T-helper 22 cell (primary cell): ENCODE results near the gene RIBC1.
A peak's percentile ranks its signal among the peaks of the same experiment; 100 is the strongest.
"Not testable (repeated sequence)": the region's sequence is repeated elsewhere in the genome, so short reads cannot be mapped to it uniquely, and the experiment has no call there.

Experiments
- DNase-seq: peaks from one replicate; pipeline ENCODE4 v3.0.0-alpha.2; 2020; ENCODE audit warnings: low read depth

Gene RIBC1

GRCh38 chrX:53422861-53423306 is at the start of gene RIBC1:
TSS of gene RIBC1 (plus strand) at chrX:53422873. CDS start at chrX:53426277, 3,404 bp downstream.
- no peak for DNase-seq

- DNase-seq: no peak
Observed at GRCh38 chrX:53373307-53373706, 49.4 kb upstream of the RIBC1 start.

GRCh38 chrX:53374222-53374820 is 48.4 kb upstream of the RIBC1 start:
- no peak for DNase-seq

- DNase-seq: no peak
Observed at GRCh38 chrX:53374923-53375322, 47.8 kb upstream of the RIBC1 start.

- no peak for DNase-seq
Observed at GRCh38 chrX:53376888-53377287, 45.8 kb upstream of the RIBC1 start.

GRCh38 chrX:53377464-53377863 is 45.2 kb upstream of the RIBC1 start:
- no peak for DNase-seq

- no peak for DNase-seq
Observed at GRCh38 chrX:53379008-53379710, 43.5 kb upstream of the RIBC1 start.

GRCh38 chrX:53379747-53380146 is 42.9 kb upstream of the RIBC1 start:
- DNase-seq: no peak

GRCh38 chrX:53383376-53384076 is 39.1 kb upstream of the RIBC1 start:
- no peak for DNase-seq

GRCh38 chrX:53395605-53396298 is 26.9 kb upstream of the RIBC1 start:
- DNase-seq: no peak

- no peak for DNase-seq
Observed at GRCh38 chrX:53398216-53398615, 24.5 kb upstream of the RIBC1 start.

- DNase-seq: no peak
Observed at GRCh38 chrX:53403535-53403934, 19.1 kb upstream of the RIBC1 start.

- DNase-seq: no peak
Observed at GRCh38 chrX:53412446-53412845, 10.2 kb upstream of the RIBC1 start.

- not testable (repeated sequence) for DNase-seq
Observed at GRCh38 chrX:53420351-53420750, 2.3 kb upstream of the RIBC1 start.

GRCh38 chrX:53421125-53421524 is 1.5 kb upstream of the RIBC1 start:
- DNase-seq: no peak

- no peak for DNase-seq
Observed at GRCh38 chrX:53421772-53422085, 944 bp upstream of the RIBC1 start.

- peak; percentile 99 for DNase-seq
Observed at GRCh38 chrX:53422086-53422860, 400 bp upstream of the RIBC1 start, which contains the start of gene SMC1A. TSS of gene SMC1A (minus strand) at chrX:53422654. CDS start at chrX:53422600, 54 bp downstream.

- no peak for DNase-seq
Observed at GRCh38 chrX:53429755-53430154, 7.1 kb downstream of the RIBC1 start.

GRCh38 chrX:53430231-53430630 is 7.6 kb downstream of the RIBC1 start:
- no peak for DNase-seq

GRCh38 chrX:53433651-53434639 is 11.3 kb downstream of the RIBC1 start, which contains the start of gene HSD17B10:
TSS of gene HSD17B10 (minus strand) at chrX:53434370. CDS start at chrX:53434345, 25 bp downstream.
- DNase-seq: peak; percentile 80
